HEK293T (cell line): ENCODE results near the gene CHST2.

Experiments used
- BHLHE40 ChIP-seq: fragments of 450-650 bp; IDR thresholded peaks from 2 replicates; pipeline ENCODE4 v1.6.1; 2016; ENCODE audit warnings: mild to moderate bottlenecking, moderate library complexity, borderline replicate concordance
- FOXK2 ChIP-seq: fragments of 450-650 bp; IDR thresholded peaks from 2 replicates; pipeline ENCODE4 v1.6.1; 2016; ENCODE audit warnings: mild to moderate bottlenecking
- HDGF ChIP-seq: fragments of 450-650 bp; IDR thresholded peaks from 2 replicates; pipeline ENCODE4 v1.6.1; 2017; ENCODE audit warnings: antibody characterized with exemption, borderline replicate concordance
- NFRKB ChIP-seq: fragments of 450-650 bp; IDR thresholded peaks from 2 replicates; pipeline ENCODE4 v1.6.1; 2016; ENCODE audit warnings: mild to moderate bottlenecking, moderate library complexity
- PKNOX1 ChIP-seq: fragments of 450-650 bp; IDR thresholded peaks from 2 replicates; pipeline ENCODE4 v1.6.1; 2016

GRCh38 chr3:143168855-143169192, 49.3 kb downstream of the CHST2 start:
- no peak for TF ChIP-seq FOXK2
- no peak for TF ChIP-seq BHLHE40
- no peak for TF ChIP-seq HDGF
- TF ChIP-seq NFRKB = no peak
- no peak for TF ChIP-seq PKNOX1
